Effector memory CD8-positive, alpha-beta T cell (primary cell): ENCODE data around the gene FER1L5.

Experiments used
- ATAC-seq: fragments of 150-1000 bp; cut with Tn5 transposase; replicated peaks from 2 replicates; pipeline ENCODE4 v1.10.0; 2021; ENCODE audit warnings: mild to moderate bottlenecking, moderate library complexity
- DNase-seq, 3 experiments: peaks; one replicate each; pipeline ENCODE4 v3.0.0; 2021
- H3K27ac Mint-ChIP-seq, 2 donors: one replicate each; pipeline ENCODE4 v1.8.0; 2022; ENCODE audit warnings: mild to moderate bottlenecking in 2 of 2, mixed read lengths in 2 of 2, moderate library complexity in 2 of 2
- H3K27me3 Mint-ChIP-seq, 2 donors: one replicate each; pipeline ENCODE4 v1.8.0; 2022; ENCODE audit warnings: mixed read lengths in 2 of 2
- H3K36me3 Mint-ChIP-seq: one replicate; pipeline ENCODE4 v1.8.0; 2022; ENCODE audit warnings: mild to moderate bottlenecking, moderate library complexity, mixed read lengths; ENCODE audit not compliant: insufficient read depth
- H3K4me1 Mint-ChIP-seq, 2 donors: one replicate each; pipeline ENCODE4 v1.8.0; 2022; ENCODE audit warnings: low read depth in 2 of 2, mixed read lengths in 2 of 2
- H3K4me3 Mint-ChIP-seq, 2 donors: one replicate each; pipeline ENCODE4 v1.8.0; 2022; ENCODE audit warnings: mild to moderate bottlenecking in 2 of 2, mixed read lengths in 2 of 2, moderate library complexity in 2 of 2
- H3K9me3 Mint-ChIP-seq, 2 donors: one replicate each; pipeline ENCODE4 v1.8.0; 2022; ENCODE audit warnings: mixed read lengths in 2 of 2

The FER1L5 gene

GRCh38 chr2:96700086-96700485 is 57.5 kb downstream of the FER1L5 start:
- H3K9me3 Mint-ChIP-seq = no peaks in the 10 kb centered on the region
- H3K4me3 Mint-ChIP-seq = no peak overlapping the region
- no peak overlapping the region for H3K27ac Mint-ChIP-seq
- H3K4me1 Mint-ChIP-seq = no peaks in the 10 kb centered on the region
- H3K36me3 Mint-ChIP-seq = no peaks in the 10 kb centered on the region
- H3K27me3 Mint-ChIP-seq = no peaks in the 10 kb centered on the region
- no peak for DNase-seq
- no peak for ATAC-seq

GRCh38 chr2:96701636-96702035 is 59.1 kb downstream of the FER1L5 start:
- no peak overlapping the region for H3K4me3 Mint-ChIP-seq
- no peak overlapping the region for H3K27ac Mint-ChIP-seq
- H3K9me3 Mint-ChIP-seq = no peaks in the 10 kb centered on the region
- peaks cover 5% of the 10 kb centered on the region for H3K36me3 Mint-ChIP-seq
- no peaks in the 10 kb centered on the region for H3K4me1 Mint-ChIP-seq
- DNase-seq (no peak), ATAC-seq (no peak)
- H3K27me3 Mint-ChIP-seq = no peaks in the 10 kb centered on the region

GRCh38 chr2:96702098-96702785 is 59.7 kb downstream of the FER1L5 start:
- Mint-ChIP-seq H3K4me1 (no peaks in the 10 kb centered on the region), H3K9me3 (no peaks in the 10 kb centered on the region), H3K27me3 (no peaks in the 10 kb centered on the region), H3K27ac (no peak overlapping the region), H3K36me3 (peaks cover 10% of the 10 kb centered on the region), H3K4me3 (no peak overlapping the region)
- ATAC-seq = no peak
- DNase-seq = no peak

- Mint-ChIP-seq H3K4me1 (no peaks in the 10 kb centered on the region), H3K27ac (no peak overlapping the region), H3K4me3 (no peak overlapping the region), H3K9me3 (no peaks in the 10 kb centered on the region), H3K27me3 (no peaks in the 10 kb centered on the region), H3K36me3 (peaks cover 13% of the 10 kb centered on the region)
- ATAC-seq = no peak
- DNase-seq = no peak
Observed at GRCh38 chr2:96703021-96703751, 60.6 kb downstream of the FER1L5 start.

- Mint-ChIP-seq H3K27ac (no peak overlapping the region), H3K9me3 (no peaks in the 10 kb centered on the region), H3K4me3 (no peak overlapping the region), H3K27me3 (no peaks in the 10 kb centered on the region), H3K36me3 (peaks cover 24% of the 10 kb centered on the region), H3K4me1 (peaks cover 0 to 5% of the 10 kb centered on the region in 2 donors)
- no peak for ATAC-seq
- DNase-seq = no peak
Observed at GRCh38 chr2:96710985-96711384, 68.4 kb downstream of the FER1L5 start.

- Mint-ChIP-seq H3K27ac (no peak overlapping the region), H3K36me3 (peaks cover 6% of the 10 kb centered on the region), H3K9me3 (no peaks in the 10 kb centered on the region), H3K4me3 (no peak overlapping the region), H3K4me1 (peaks cover 0 to 14% of the 10 kb centered on the region in 2 donors), H3K27me3 (no peaks in the 10 kb centered on the region)
- DNase-seq (no peak), ATAC-seq (no peak)
Observed at GRCh38 chr2:96715658-96716057, 73.1 kb downstream of the FER1L5 start.

GRCh38 chr2:96716388-96716787 is 73.8 kb downstream of the FER1L5 start:
- H3K27ac Mint-ChIP-seq = peak overlapping the region in 1 of 2 donors; percentile 75
- DNase-seq (no peak), ATAC-seq (no peak)
- H3K4me1 Mint-ChIP-seq = peaks cover 0 to 14% of the 10 kb centered on the region in 2 donors
- no peaks in the 10 kb centered on the region for H3K9me3 Mint-ChIP-seq
- H3K36me3 Mint-ChIP-seq = peaks cover 9% of the 10 kb centered on the region
- H3K4me3 Mint-ChIP-seq = no peak overlapping the region
- H3K27me3 Mint-ChIP-seq = no peaks in the 10 kb centered on the region

GRCh38 chr2:96726131-96726530 is 83.6 kb downstream of the FER1L5 start:
- H3K36me3 Mint-ChIP-seq = peaks cover 40% of the 10 kb centered on the region
- ATAC-seq = no peak

GRCh38 chr2:96727431-96727830 is 84.9 kb downstream of the FER1L5 start:
- peaks cover 48% of the 10 kb centered on the region for H3K36me3 Mint-ChIP-seq
- H3K4me1 Mint-ChIP-seq = no peaks in the 10 kb centered on the region
- ATAC-seq (no peak), DNase-seq (no peak)
- no peaks in the 10 kb centered on the region for H3K27me3 Mint-ChIP-seq
- no peak overlapping the region for H3K27ac Mint-ChIP-seq
- H3K9me3 Mint-ChIP-seq = no peaks in the 10 kb centered on the region
- H3K4me3 Mint-ChIP-seq = no peak overlapping the region

More at GRCh38 chr2:96726131-96726530, 83.6 kb downstream of the FER1L5 start:
- Mint-ChIP-seq H3K9me3 (no peaks in the 10 kb centered on the region), H3K27me3 (no peaks in the 10 kb centered on the region), H3K4me3 (no peak overlapping the region), H3K4me1 (no peaks in the 10 kb centered on the region), H3K27ac (no peak overlapping the region)
- no peak for DNase-seq

GRCh38 chr2:96729748-96730147 is 87.2 kb downstream of the FER1L5 start:
- Mint-ChIP-seq H3K27ac (no peak overlapping the region), H3K9me3 (no peaks in the 10 kb centered on the region), H3K4me3 (no peak overlapping the region), H3K36me3 (peaks cover 60% of the 10 kb centered on the region), H3K27me3 (no peaks in the 10 kb centered on the region), H3K4me1 (peaks cover 2 to 3% of the 10 kb centered on the region in 2 donors)
- ATAC-seq (no peak), DNase-seq (no peak)

- no peak for ATAC-seq
- H3K4me3 Mint-ChIP-seq = no peak overlapping the region
- H3K27me3 Mint-ChIP-seq = no peaks in the 10 kb centered on the region
- H3K27ac Mint-ChIP-seq = peak overlapping the region in 1 of 2 donors; percentile 41
- peaks cover 5 to 6% of the 10 kb centered on the region in 2 donors for H3K4me1 Mint-ChIP-seq
- H3K36me3 Mint-ChIP-seq = peaks cover 60% of the 10 kb centered on the region
- no peak for DNase-seq
- no peaks in the 10 kb centered on the region for H3K9me3 Mint-ChIP-seq
Observed at GRCh38 chr2:96730212-96730611, 87.6 kb downstream of the FER1L5 start.

- Mint-ChIP-seq H3K27ac (no peak overlapping the region), H3K27me3 (no peaks in the 10 kb centered on the region), H3K4me1 (peaks cover 13 to 17% of the 10 kb centered on the region in 2 donors), H3K36me3 (peaks cover 46% of the 10 kb centered on the region), H3K4me3 (no peak overlapping the region), H3K9me3 (no peaks in the 10 kb centered on the region)
- ATAC-seq (no peak), DNase-seq (no peak)
Observed at GRCh38 chr2:96733931-96734330, 91.4 kb downstream of the FER1L5 start.

- H3K36me3 Mint-ChIP-seq = peaks cover 41% of the 10 kb centered on the region
- no peaks in the 10 kb centered on the region for H3K27me3 Mint-ChIP-seq
- no peak for ATAC-seq
- H3K4me3 Mint-ChIP-seq = peak overlapping the region in 1 of 2 donors; percentile 2
- DNase-seq = no peak
- H3K4me1 Mint-ChIP-seq = peaks cover 24 to 27% of the 10 kb centered on the region in 2 donors
- no peaks in the 10 kb centered on the region for H3K9me3 Mint-ChIP-seq
- peak overlapping the region in 1 of 2 donors; percentile 35 for H3K27ac Mint-ChIP-seq
Observed at GRCh38 chr2:96734880-96735583, 92.5 kb downstream of the FER1L5 start.
